NCI-H2196 treated with DMSO at 0.1 percent for 48 hours (cell line): ENCODE measurements around the gene CCT4.
"Not testable (repeated sequence)": the region's sequence is repeated elsewhere in the genome, so short reads cannot be mapped to it uniquely, and the experiment has no call there.

ENCODE experiments used
- DNase-seq: peaks from one replicate; lab custom pipeline; 2025; ENCODE audit not compliant: unreplicated experiment; lab: John Stamatoyannopoulos, UW

CCT4 gene, protein sequence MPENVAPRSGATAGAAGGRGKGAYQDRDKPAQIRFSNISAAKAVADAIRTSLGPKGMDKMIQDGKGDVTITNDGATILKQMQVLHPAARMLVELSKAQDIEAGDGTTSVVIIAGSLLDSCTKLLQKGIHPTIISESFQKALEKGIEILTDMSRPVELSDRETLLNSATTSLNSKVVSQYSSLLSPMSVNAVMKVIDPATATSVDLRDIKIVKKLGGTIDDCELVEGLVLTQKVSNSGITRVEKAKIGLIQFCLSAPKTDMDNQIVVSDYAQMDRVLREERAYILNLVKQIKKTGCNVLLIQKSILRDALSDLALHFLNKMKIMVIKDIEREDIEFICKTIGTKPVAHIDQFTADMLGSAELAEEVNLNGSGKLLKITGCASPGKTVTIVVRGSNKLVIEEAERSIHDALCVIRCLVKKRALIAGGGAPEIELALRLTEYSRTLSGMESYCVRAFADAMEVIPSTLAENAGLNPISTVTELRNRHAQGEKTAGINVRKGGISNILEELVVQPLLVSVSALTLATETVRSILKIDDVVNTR

DNA sequence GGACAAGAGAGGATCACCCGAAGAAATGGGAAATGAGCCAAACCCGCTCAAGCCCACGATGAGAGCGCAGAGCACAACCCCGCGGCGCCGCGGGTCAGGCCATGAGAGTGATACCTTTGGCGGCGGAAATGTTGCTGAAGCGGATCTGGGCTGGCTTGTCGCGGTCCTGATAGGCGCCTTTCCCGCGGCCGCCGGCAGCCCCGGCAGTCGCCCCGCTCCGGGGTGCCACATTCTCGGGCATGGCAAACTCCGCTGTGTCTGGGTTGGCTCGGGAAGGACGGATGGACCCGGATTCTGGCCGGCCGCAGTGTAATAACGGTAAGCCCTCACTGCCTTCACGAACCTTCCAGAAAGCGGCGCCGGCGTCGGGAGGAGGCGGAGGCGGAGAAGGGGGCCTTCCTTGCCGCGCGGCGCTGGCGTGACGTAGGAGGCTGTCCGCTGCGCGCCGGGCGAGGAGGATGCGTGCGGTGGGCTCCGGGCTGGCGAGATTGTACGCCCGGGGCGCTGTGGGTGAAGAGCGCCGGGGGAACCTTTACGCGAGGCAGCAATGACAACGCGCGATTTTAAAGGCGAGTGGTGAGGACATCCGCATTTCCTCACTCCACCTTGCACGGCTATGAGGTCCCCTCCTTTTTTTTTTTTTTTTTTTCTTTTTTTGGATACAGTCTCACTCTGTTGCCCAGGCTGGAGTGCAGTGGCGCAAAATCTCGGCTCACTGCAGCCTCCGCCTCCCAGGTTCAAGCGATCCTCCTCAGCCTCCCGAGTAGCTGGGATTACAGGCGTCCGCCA is at the start of gene CCT4:
Gene CCT4, minus strand, starts transcription at position 390 of the 789 bp plus-strand sequence. Its CDS starts 149 bp downstream, at position 241.
- peak; percentile 13 for DNase-seq

DNA sequence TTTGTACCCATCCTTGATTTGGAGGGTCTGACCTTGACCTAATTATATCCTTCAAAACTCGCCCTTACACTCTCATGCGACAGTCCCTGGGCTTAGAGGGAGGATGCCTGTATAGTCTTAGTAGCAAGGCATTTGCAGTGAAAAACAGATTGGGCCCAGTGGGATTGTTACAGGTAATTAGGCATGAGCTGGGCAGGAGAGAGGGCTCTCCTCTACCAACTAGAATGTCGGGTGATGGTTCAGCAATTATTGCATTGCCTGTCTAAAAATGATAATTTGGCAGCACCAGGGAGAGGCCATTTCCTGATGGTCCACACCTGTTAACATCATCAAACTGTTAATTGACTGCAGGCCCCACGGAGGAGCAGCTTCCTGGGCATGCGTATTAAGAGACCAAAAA is 49.4 kb upstream of the CCT4 start:
- DNase-seq = no peak

DNA sequence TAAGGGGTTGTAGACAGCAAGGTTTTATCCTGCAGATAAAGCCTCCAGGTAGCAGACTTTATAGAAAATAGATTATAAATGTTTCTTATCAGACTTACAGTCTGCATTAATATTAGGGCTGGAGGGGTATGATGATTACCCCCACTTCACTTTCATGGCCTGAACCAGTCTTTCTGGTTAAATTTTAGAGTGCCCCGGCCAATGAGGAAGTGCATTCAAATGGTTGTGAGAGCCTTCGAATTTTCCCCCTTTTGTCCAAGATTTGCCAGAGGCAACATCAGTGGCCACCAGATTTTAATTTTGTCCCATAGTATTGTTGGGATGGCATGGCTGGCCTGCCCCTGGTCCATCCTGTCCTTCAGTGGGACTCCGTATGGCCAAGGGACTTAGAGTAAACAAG is 48.6 kb upstream of the CCT4 start:
- no peak for DNase-seq

DNA sequence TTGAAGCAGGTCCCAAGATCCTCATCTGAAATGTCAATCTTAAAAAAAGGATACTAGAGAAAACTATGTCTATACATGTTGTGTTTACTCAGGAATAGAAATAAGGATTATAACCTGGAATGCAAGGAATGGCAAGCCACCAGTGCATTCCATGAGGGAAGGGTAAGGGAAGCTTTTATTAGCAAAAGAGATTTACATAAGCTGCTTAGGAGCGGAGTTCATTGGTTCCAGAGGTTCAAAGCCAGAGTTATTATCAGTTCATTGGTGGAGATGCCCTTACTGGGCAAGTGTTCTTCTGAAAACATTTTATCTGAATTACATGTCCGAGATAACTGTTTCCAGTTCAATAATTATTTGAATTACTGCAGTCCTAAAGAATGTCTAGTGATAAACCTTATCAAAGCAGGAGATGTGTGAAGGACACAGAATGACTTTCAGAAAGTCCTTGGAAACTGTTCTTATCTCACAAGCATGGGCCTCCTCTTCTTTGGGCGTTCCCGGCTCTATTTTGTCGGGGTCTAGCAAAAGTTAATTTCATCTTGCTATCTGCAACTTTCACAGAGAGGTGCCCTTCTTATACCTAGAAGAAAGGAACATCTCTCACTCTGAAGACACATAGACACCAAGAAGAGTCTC is 40.5 kb upstream of the CCT4 start:
- DNase-seq = no peak

DNA sequence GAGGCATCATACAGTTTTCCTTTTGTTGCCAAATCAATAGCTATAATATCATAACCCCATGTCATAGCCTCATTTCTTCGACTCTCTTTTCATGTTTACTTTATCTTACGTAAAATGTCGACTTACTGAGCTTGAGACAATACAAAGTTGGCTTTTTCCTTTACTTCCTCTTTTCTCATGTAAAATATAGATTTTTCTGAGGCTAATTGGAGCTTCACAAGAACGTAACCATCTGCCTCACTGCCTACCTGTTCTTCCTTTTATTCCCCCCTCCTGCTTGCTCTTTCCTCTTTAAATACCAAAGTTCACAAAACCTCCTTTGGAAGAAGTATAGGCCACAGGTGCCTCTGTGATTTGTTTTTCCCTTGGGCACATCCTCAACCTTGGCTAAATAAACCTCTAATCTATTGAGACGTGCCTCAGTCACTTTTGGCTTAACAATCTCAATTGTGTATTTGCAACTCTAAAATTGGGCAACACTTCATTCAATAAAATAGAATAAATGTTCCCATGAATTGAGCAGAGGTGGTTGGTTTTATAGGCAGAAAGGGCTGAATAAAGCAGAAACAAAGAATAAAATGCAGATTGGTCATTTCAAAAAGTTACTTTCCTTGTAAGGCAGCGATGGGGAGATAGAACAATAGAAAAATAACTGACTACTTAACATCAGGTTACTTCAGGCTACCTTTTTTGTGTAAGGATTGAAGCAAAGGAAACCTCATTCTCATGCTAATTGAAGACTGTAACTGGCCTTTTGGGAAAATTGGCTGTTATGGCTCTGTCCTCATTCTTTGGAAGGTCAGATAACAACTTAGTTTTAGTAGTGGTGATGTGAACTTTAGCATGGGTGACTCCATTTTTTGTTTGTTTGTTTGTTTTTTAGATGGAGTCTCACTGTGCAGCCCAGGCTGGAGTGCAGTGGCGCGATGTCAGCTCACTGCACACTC is 38.3 kb upstream of the CCT4 start:
- DNase-seq = no peak

DNA sequence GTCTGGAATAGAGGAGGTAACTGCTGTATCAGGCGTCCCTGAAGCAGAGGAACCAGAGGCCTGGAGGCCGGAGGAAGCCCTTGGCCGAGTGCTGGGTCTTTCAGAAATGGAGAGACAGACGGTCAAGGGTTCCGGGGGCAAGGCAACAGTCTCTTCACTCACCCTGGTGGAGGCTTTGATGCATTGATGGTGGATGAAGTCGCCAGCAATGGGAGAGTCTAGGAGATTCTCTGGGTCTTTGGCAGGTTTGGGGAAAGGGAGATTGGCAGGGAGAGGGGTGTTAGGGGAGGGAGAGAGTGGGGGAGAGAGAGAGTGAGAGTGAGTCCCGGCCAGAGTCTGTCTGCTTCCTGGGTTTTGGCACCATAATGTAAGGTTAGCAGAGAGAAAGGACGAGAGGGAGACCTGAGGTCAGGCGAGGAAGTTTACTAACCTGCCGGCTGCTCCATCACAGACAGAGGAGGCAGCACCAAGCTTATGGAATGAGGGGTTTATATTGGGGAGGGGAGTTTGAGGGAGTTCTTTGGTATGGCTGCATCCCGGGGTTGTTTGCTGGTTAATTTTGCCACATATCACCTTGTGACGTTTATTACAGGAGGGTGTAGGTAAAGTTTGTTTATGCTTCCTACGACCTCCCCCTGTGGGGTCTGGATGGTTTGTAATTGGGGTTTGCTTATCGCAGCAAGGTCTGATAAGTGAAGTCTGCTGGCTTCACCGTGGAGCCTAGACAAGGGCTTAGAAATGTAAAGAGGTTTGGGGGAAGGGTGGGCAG is 36.6 kb upstream of the CCT4 start:
- no peak for DNase-seq

DNA sequence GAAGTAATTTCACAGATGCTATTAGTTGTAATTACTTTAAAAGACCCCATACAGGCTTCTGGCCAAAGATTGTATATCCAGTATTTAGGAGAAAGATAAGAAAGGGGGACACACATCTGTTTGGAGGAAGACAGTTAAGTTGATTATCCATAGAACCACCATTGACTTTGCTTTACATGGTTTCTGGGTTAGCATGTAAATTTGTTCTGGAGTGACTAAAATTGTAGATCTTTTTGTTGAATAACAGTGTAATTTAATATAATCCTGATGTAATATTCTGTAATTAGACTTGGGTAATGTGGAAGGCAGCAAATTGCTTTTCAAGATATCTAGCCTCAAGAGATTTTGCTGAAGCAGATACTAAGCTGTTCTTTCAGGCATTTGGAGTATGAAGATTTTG is 34.3 kb upstream of the CCT4 start:
- no peak for DNase-seq

DNA sequence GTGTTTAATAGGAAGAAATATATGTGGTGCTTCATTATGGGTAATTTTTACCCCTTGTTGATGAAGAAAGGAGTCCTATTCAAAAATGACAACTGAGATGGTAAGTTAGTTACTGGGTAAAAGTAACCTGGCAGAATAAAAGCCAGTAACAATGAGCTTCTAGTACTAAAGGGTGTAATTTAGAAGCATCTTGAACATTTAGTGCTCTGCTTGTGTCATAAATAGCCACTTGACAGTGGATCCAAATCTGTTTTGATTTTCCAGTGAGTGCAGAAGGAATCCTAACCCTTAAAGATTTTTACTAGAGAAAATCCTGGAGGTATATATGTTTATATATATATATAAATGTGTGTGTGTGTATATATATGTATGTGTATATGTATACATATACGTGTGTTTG is 32.1 kb upstream of the CCT4 start:
- no peak for DNase-seq

DNA sequence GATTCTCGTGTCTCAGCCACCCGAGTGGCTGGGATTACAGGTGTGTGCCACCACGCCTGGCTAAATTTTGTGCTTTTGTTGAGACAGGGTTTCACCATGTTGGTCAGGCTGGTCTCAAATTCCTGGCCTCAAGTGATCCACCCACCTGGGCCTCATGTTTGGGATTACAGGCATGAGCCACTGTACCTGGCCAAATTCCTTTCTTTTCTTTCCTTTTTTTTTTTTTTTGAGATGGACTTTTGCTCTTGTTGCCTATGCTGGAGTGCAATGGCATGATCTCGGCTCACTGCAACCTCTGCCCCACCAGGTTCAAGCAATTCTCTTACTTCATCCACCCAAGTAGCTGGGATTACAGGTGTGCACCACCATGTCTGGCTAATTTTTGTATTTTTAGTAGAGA is 26.3 kb upstream of the CCT4 start:
- DNase-seq = not testable (repeated sequence)

DNA sequence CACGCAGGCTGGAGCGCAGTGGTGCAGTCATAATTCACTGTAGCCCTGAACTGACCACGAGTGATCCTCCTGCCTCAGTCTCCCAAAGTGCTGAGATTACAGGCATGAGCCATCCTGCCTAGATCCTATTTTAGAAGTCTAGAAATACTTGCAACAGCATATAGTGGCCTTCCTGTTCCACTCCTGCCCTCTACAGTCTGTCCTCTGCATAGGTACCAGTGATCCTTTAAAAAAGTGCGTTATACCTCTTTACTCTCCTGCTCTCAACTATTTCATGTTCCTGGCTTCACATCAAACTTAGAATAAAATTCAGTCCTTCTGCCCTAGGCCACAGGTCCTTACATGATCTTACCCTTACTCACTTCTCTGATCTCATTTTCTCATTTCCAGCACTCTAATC is 23.1 kb upstream of the CCT4 start:
- no peak for DNase-seq

DNA sequence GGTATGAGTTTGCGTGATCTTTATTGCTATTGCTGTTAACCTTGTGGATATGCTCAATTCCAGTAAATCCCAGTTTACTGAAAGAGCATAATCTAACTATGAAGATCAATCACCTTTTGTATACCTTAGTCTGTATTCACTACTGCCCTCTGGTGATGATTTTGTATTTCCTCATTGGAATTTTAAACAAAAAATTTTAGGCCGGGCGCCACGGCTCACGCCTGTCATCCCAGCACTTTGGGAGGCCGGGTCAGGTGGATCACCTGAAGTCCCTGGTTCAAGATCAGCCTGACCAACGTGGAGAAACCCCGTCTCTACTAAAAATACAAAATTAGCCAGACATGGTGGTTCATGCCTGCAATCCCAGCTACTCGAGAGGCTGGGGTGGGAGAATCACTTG is 22.1 kb upstream of the CCT4 start:
- no peak for DNase-seq

DNA sequence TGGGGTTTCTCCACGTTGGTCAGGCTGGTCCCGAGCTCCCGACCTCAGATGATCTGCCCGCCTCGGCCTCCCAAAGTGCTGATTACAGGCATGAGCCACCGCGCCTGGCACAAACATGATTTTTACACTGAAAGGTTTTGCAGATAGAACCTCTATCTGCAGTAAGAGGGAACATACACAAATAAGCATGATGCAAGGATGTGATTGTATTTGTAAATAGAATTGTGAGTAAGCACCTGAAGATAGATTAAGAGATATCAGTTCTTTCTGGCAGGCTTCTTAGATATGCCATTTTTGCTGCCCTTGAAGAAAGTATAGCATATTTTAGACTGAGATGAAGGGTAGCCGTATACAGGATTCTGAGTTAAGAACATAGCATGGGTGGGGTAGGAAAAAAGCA is 20.7 kb upstream of the CCT4 start:
- no peak for DNase-seq

DNA sequence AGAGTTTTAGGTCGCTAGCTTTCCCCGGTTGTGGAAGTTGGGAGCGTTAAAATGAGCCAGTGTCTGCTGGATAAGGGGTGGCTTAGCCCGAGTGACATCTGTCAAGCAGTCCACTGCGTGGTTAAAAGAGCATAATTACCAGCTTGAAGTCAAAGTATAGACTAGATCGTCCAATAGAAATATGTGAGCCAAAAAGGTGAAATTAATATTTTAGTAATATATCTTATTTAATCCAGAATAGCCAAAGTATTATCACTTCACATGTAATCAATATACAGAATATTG is 17.7 kb upstream of the CCT4 start:
- no peak for DNase-seq

DNA sequence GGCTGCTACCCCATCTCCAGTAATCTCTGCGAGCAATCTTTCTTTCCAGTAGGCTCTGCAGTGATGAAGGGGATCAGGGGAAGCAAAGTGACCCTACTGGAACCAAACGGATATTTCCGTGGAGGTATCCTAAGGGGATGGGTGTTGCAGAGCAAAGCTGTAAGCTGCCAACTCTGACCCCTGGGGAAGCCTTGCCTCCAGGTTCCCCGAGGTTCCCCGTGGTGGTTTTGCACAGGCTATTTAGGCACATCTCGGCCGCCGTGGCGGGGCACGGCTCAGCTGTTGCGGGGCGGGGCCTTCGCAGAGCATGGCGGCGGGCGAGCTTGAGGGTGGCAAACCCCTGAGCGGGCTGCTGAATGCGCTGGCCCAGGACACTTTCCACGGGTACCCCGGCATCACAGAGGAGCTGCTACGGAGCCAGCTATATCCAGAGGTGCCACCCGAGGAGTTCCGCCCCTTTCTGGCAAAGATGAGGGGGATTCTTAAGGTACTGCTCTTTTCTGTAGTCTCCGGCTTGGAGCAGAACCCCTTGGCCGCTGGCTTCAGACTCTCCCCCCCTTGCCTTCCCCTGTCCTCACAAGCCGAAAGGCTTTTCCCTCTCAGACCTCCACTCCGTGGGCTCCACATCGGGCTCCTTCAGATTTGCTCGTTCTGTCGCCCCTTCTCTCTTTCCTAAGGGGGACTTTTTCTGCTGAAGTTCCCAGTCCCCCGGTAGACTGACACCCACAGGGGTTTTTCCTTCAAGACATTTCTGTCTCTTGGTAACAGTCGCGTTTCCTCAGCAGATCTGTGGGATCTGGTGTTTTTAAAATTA is 17.1 kb upstream of the CCT4 start, which contains the start of gene COMMD1:
Gene COMMD1, plus strand, starts transcription at position 303 of the 814 bp plus-strand sequence. Its CDS starts 5 bp downstream, at position 308.
- DNase-seq = peak; percentile 11

DNA sequence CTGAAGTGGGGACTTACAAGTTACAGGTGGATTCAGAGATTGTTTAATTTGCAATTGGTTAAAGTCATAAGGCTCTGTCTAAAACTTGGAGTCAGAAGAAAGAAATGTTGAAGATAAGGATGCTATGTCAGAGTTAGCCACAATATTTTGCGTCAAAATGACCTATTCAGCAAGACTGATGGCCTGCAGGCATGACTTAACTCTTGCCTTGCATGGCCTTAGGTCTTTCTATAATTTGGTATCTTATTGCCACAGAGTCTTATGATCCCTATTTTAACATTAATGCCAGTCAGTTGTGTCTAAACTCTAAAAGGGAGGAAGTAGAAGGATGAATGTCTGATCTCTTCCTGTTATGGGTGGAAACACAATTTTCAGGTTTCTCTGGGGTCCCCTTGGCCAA is 11.8 kb upstream of the CCT4 start:
- no peak for DNase-seq

DNA sequence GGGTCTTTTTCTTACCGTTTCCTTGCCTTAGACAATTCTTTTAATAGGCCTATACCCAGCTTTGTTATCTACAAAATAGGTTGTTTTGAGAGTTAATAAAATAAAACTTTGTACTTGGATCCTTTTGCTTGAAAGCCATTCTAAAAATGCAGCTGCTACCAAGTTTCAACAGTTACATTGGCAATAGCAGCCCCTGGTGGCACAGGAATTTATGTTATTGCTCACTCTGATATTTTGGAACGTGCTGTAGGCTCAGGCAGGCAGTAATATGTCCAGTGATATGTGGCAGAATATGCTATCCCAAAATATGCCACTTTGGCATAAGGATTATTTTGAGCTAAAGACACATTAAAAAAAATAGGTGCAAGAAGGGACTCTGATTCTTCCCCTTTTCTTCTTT is 10.4 kb upstream of the CCT4 start:
- DNase-seq = no peak

DNA sequence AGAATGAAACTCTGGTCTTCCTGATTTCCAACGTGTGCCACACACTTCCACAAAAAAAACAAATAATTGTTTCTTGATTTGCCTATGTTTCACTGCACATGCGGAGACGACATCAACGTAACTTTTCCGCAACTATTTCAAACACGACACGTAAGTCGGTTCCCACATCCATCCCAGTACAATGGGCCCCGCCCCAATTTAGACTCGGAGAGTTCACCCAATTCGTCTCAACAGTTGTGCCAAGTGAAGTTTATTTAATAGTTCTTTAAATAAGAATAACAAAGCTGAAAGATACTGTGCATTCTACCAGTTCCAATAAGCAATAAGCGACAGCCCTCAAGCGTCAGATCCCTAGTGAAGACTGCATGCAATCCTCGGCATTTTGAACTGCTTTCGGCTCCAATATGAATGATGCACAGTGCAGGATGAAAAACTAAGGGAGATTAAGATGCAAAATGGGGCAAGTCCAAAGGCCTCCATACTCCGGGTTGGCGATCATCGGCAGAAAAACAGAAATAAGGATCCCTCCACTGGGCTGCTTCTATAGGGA is 664 bp downstream of the CCT4 start:
- DNase-seq = no peak

DNA sequence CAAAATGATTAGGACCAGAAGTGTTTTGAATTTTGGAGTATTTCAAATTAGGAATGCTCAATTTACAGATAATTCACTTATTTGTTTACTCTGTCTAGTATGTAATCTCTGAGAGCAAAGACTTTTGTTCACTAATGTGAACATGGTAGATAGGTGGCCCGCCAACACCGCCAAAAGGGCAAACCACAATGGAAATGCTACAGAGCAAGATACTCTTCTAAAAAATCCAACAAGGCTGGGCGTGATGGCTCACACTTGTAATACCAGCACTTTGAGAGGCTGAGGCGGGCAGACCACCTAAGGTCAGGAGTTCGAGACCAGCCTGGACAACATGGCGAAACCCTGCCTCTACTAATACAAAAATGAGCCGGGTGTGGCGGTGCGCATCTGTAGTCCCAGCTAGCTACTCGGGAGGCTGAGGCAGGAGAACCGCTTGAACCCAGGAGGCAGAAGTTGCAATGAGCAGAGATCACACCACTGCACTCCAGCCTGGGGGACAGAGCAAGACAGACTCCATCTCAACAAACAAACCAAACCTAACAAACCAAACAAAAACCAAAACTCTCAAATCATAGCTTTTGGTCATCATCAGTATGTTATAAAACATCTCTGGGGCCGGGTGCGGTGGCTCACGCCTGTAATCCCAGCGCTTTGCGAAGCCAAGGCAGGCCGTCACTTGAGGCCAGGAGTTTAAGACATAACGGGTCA is 2.4 kb downstream of the CCT4 start:
- DNase-seq = no peak
